Inferior parietal cortex (tissue), 1 donor: ENCODE results near the gene RBM33.

Source experiments
- DNase-seq: peaks from one replicate; pipeline ENCODE4 v3.0.0-alpha.2; 2016; ENCODE audit errors: extremely low spot score

The RBM33 gene

DNA sequence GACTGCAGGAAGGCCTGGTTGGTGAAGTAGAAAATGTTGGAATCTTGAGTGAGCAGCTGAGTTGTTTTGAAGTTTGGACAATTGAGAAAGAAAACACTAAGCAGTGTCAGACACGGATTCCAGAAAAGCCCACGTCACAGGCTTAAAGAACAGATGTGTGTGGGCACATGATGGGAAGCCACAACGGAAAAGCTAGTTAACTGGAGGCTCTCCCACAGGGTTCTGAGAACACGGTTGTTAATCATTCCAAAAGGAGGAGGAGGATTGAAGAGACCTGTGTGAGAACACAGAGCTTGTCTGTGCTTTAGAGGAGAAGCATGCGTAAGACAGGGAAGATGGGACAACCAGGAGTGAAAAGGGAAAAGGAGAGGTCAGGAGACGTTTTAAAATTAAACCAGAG, 125.2 kb downstream of the RBM33 start:
- peak; percentile 77 for DNase-seq

DNA sequence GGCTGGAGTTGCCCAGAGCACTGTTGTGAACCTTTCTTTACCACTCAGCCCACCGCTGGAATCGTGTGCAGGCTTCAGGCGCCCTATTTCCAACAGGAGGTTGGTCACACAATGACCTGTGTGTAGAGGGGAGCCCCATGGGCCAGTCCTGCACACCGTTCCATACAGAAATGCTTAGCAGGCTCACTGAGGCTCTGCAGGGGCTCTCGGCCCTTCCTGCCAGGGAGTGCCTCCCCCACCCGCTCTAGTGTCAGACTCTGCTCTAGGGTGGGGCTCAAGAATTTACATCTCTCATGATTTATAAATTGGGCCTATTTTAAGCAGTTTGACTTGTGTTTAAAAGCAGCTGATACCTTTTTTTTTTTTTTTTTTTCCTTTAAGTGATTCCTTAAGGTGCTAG, 125.8 kb downstream of the RBM33 start:
- DNase-seq, result no peak

GRCh38 chr7:155773531-155773930, 129.1 kb downstream of the RBM33 start:
- no peak for DNase-seq

DNA sequence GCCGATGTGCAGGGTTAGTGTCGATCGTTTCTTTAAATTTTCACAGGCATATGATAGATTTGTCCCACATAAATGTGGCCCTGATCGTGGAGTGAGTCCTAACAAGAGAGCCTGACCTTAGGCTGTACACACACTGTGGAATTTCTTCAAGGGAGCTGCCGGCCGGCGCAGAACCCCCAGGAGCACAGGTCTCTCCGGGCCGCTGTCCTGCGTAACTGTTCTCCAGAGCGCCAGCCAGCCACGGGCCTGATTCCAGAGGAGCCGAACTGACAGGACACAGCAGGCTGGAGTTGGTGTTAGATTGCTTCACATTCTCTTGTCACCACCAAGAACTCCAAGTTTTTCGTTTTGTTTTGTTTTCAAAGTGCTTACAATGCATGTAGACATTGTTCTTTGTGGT, 130.5 kb downstream of the RBM33 start:
- no peak for DNase-seq

- no peak for DNase-seq
Observed at GRCh38 chr7:155775691-155776090, 131.2 kb downstream of the RBM33 start.

DNA sequence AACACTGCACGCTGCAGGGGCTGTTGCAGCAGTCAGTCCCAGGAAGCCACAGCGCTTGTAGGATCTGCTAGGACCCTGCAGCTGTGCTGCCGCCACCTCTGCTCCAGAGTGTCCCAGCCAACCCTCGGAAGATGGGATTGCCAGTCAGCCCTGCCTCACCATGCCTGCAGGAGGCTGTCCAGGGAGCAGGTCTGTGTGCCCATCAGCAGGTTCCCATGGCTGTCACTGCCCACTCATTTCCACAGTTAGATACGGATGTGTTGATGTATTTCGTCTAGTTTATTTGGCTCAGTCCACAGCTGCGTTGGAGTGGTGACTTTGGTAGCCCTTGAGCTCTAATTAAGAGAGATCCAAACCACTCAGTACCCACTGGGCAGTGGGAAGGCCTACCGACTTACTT, 132.1 kb downstream of the RBM33 start:
- no peak for DNase-seq

DNA sequence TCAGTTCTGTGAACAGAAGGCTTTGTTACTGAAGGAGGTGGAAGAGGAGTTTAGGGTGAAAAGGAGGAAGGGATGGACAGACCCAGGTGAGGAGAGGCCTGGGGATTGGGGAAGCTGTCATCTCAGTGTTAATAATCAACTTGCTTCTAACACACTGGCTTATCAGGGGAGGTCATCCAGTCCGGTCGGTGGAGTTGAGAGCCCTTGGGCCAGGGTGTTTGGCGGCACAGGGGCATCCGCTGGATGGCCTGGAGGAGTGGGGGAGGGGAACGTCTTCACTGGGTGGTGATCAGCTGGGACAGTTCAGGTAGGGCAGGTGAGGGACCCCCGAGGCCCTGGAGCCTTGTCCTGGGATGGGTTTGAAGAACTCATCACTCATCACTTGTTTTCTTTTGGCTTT, 133.9 kb downstream of the RBM33 start:
- DNase-seq, result no peak

- no peak for DNase-seq
Observed at GRCh38 chr7:155780884-155781283, 136.4 kb downstream of the RBM33 start.

DNA sequence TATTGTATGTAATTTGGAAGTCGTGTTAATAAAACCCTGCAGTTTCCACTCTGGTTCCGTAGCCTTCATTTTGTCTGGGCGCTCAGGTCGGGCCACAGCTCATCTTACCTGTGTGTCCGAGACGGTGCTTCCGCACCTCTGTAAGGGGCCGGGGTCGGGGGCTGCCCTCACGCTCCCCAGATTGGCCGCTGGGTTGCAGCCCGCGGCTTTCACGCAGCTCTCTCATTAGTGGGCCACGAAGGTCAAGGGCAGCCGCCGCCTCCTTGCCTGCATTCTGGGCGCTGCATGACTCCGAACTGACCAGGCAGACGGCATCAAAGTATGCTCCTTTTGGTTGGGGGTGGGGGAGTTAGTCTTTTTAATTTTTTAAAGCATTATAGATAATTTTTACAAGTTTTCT, 137.0 kb downstream of the RBM33 start:
- DNase-seq, result no peak

GRCh38 chr7:155782466-155782865, 138.0 kb downstream of the RBM33 start:
- no peak for DNase-seq

DNA sequence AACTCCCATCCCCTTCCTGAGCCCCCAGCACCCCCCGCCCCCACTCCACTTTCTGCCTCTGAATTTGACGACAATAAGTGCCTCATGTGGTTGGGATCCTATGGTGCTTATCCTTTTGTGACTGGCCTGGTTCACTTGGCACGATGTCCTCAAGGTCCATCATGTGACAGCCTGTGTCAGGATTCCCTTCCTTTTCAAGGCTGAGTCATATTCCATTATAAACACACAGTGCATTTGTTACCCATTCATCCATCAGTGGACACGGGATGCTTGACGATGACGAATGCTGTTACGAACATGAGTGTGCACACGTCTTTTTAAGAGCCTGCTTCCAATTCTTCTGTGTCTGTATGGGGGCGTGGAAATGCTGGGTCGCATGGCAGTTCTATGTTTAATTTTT, 141.1 kb downstream of the RBM33 start:
- DNase-seq, result no peak

- no peak for DNase-seq
Observed at GRCh38 chr7:155786491-155786890, 142.0 kb downstream of the RBM33 start.

GRCh38 chr7:155787171-155787851, 142.8 kb downstream of the RBM33 start:
- no peak for DNase-seq

DNA sequence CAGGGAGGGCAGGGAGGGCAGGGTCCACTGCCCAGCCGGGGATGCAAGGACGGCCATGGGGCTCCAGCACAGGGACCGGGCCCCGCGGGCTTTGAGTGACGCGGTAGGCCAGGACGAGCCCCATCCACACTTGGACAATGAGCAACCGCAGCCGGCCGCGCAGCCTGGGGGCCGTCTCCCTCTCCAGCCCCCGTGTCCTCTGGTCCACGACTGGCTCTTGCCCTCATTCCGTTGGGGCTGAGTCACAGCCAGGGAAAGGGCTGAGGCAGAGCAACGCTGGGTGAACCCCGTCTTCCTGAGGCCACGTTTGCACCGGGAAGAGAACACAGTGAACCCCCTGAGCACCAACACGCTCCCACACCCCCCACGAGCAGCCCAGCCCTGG, 144.1 kb downstream of the RBM33 start:
- no peak for DNase-seq

DNA sequence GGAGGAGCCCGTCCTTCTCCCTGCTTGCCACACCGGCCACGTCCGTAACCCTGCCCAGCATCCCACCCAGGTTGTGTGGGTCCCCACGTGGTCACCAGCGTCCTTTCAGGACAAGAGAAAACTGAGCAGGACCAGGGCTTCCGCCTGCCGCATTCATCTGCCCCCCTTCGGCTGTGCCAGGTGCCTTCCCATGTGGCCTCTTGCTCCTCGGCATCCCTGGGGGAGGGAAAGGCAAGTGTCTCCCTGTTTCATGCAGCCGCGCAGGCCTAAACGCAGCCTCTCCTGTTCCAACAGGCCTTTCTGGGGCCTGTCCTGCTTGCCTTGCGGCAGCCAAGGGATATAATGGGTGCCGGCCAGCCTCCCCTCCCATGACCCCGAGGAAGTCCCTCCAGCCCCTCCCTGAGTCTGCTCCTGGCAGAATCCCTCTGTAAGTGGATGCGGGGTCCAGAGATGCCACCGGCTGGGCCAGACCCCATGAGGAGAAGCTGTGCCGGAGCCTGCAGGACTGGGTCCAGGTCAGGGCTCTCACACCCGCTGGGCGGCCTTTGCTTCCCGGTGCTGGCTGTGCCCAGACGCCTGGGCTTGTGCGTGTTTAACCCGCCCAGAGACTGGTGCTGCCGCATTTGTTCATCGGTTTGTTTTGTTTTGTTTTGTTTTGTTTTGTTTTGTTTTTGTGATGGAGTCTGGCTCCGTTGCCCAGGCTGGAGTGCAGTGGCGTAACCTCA, 144.7 kb downstream of the RBM33 start:
- DNase-seq, result no peak

- DNase-seq, result no peak
Observed at GRCh38 chr7:155790666-155791065, 146.2 kb downstream of the RBM33 start.

- no peak for DNase-seq
Observed at GRCh38 chr7:155791214-155791737, 146.8 kb downstream of the RBM33 start.

DNA sequence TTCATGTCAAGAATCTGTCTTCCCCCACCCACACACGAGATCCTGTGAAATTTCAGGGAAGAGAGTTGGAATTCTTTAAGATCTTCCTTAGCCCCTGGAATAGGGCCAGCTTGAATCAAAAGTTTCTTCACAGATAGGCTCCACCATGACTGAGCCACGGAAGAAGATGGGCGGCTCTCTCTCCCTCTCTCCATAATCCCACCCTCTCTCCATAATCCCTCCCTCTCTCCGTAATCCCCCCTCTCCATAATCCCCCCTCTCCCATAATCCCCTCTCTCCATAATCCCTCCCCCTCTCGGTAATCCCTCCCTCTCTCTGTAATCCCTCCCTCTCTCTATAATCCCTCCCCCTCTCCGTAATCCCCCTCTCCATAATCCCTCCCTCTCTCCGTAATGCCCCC, 147.4 kb downstream of the RBM33 start:
- no peak for DNase-seq

DNA sequence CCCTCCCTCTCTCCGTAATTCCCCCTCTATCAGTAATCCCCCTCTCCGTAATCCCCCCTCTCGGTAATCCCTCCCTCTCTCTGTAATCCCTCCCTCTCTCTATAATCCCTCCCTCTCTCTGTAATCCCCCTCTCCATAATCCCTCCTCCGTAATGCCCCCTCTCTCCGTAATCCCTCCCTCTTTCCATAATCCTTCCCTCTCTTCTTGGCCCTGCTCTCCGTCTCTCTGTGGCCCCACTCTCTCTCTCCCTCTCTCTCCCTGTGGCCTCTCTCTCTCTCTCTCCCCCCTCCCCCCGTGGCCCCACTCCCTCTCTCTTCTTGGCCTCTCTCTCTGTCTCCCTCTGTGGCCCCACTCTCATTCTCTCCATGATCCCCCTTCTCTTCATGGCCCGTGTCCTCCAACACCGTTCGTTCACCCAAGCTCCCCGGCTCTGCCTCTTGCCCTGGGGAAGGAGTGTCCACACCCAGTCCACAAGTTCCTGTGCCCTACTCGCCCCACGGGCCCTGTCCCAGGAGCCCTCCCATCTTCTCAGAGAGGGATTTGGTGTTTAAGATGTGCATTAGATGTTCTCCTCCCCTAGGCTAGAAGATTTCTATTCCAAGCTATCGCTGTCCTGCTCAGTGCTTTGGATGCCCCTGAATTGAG, 148.0 kb downstream of the RBM33 start:
- DNase-seq, result no peak

DNA sequence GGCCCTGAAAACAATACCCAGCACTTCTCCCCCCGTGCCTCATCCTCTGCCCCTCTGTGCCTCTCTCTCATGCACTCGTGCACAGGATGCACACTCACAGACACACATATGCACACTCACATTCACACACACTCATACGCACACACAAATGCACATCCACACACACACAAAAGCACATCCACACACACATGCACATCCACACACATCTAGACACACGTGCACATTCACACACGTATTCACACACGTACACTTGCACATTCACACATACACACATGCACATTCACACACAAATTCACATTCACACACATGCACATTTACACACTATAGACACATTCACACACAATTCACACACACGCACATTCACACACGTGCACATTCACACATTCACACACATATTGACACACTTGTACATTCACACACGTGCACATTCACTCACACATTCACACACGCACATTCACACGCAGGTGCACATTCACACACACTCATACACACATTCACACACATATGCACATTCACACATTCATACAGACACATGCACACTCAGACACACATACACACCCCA, 148.6 kb downstream of the RBM33 start:
- DNase-seq, result no peak

DNA sequence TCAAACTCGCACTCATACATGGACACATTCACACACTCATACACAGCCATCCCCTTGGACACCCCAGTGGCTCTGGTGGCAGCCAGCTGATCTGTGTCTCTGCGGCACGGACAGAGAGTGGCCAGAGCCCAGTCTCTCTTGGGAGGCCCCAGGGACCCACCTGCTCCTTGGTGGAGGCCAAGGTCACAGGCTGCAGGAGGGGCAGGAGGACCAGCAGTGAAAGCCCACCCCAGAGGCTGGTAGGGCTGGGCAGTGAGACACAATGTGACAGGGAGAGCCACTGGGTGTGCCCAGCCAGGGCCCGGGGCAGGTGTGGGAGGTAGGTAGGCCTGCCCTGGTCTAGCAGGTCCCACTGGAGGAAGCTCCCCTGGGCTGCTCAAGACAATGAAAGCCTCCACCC, 149.3 kb downstream of the RBM33 start:
- no peak for DNase-seq

DNA sequence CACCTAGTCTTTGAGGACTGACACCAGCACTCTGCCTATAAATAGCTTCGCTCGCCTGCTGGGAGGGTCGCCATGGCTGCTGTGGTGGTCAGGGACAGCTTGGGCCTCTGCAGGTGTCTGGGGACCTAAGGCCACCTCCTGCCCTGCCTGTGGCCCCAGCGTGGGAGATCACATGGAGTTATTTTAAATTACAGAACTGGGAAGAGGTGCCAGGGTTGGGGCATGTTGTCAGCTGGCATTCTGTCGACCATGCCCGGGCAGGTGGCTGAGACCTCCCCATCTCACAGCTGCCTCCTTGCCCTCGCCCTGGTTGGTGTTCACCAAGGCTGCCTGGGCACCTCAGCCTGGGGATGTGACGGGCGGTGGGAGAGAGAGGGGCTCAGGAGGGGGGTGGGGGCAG, 149.7 kb downstream of the RBM33 start:
- no peak for DNase-seq

DNA sequence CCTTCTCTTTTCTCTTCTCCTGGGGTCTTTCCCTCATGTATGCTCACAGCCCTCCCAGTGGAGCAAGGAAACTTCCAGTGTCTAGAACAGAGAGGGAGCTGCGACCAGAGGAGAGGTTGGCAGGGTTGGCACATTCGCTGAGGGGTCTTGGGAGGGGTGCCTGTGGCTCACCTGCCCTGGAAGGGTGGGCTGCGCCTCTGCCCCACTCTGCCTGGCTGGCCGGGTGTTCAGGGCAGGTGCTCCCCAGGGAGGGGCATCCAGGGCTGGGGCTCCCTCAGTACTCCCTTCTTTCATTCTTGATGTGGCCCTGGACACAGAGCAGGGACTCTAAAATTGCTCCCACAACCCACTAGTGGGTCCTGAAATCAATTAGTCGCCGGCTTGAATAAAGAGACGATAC, 150.9 kb downstream of the RBM33 start:
- no peak for DNase-seq
